Measurements from ENCODE around the gene FCHO2.
"Not testable (repeated sequence)": the region's sequence is repeated elsewhere in the genome, so short reads cannot be mapped to it uniquely, and the experiment has no call there.

FCHO2 gene

DNA sequence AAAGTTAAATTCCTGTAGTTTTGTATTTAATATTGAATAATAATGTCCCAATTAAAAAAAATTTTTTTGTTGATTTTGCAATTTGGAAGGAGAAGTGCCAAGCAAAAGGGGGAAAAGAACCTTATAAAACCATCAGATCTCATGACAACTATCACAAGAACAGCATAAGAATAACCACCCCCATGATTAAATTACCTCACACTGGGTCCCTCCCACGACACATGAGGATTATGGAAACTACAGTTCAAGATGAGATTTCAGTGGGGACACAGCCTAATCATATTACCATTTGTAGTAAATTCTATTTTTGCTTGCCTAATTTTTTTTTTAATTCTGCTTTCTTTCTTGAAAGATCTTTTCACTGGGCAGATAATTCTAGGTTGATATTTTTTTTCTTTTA, 33.4 kb upstream of the FCHO2 start:
- Histone ChIP-seq H3K4me3 (ENCODE audit: low read depth, low read length, poor library complexity, severe bottlenecking) (no peak overlapping the region), H3K27ac (ENCODE audit: low read depth, low read length, poor library complexity, severe bottlenecking) (no peak overlapping the region), H3K9ac (ENCODE audit: low read length) (no peak overlapping the region), H3K9me2 (ENCODE audit: low read depth, low read length) (no peaks in the 10 kb centered on the region), H3K27me3 (ENCODE audit: insufficient read depth, low read length) (no peaks in the 10 kb centered on the region), H3K4me1 (ENCODE audit: insufficient read depth, low read length, severe bottlenecking) (no peaks in the 10 kb centered on the region), H3K79me2 (ENCODE audit: insufficient read depth, low read length) (no peaks in the 10 kb centered on the region), H4K20me1 (ENCODE audit: insufficient read depth, low read length) (no peaks in the 10 kb centered on the region), H3K4me2 (ENCODE audit: low read length) (no peak overlapping the region), H3K36me3 (ENCODE audit: insufficient read depth, low read length) (no peaks in the 10 kb centered on the region), H3F3A (ENCODE audit: insufficient read depth, low read length) (no peaks in the 10 kb centered on the region), H2AFZ (ENCODE audit: low read length) (no peak overlapping the region), H3K9me3 (ENCODE audit: low read length) (no peaks in the 10 kb centered on the region)
- TF ChIP-seq, protein P1, sequence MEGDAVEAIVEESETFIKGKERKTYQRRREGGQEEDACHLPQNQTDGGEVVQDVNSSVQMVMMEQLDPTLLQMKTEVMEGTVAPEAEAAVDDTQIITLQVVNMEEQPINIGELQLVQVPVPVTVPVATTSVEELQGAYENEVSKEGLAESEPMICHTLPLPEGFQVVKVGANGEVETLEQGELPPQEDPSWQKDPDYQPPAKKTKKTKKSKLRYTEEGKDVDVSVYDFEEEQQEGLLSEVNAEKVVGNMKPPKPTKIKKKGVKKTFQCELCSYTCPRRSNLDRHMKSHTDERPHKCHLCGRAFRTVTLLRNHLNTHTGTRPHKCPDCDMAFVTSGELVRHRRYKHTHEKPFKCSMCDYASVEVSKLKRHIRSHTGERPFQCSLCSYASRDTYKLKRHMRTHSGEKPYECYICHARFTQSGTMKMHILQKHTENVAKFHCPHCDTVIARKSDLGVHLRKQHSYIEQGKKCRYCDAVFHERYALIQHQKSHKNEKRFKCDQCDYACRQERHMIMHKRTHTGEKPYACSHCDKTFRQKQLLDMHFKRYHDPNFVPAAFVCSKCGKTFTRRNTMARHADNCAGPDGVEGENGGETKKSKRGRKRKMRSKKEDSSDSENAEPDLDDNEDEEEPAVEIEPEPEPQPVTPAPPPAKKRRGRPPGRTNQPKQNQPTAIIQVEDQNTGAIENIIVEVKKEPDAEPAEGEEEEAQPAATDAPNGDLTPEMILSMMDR (IDR thresholded peaks at IDR 0.05; ENCODE audit: low read length), result no peak
- no peak for TF ChIP-seq EZH2 (IDR thresholded peaks at IDR 0.05; ENCODE audit: borderline replicate concordance, low read length)

DNA sequence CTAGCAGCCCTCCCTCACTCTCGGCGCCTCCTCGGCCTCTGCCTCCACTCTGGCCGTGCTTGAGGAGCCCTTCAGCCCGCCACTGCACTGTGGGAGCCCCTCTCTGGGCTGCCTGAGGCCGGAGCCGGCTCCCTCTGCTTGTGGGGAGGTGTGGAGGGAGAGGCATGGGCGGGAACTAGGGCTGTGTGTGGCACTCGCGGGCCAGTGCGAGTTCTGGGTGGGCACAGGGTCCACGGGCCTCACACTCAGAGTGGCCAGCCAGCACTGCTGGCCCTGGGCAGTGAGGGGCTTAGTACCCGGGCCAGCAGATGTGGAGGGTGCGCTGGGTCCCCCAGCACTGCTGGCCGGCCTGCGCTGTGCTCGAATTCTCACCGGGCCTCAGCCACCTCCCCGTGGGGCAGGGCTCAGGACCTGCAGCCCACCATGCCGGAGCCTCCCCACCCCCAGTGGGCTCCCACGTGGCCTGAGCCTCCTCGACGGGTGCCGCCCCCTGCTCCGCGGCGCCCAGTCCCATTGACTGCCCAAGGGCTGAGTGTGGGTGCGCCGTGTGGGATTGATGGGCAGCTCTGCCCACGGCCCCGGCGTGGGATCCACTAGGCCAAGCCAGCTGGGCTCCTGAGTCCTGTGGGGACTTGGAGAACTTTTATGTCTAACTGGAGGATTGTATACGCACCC, 30.4 kb upstream of the FCHO2 start:
- H3K9me3 ChIP-seq (ENCODE audit: low read length), result no peaks in the 10 kb centered on the region
- H3F3A ChIP-seq (ENCODE audit: insufficient read depth, low read length), result no peaks in the 10 kb centered on the region
- H3K27me3 ChIP-seq (ENCODE audit: insufficient read depth, low read length), result no peaks in the 10 kb centered on the region
- no peaks in the 10 kb centered on the region for H3K36me3 ChIP-seq (ENCODE audit: insufficient read depth, low read length)
- no peak overlapping the region for H3K27ac ChIP-seq (ENCODE audit: low read depth, low read length, poor library complexity, severe bottlenecking)
- no peaks in the 10 kb centered on the region for H3K9me2 ChIP-seq (ENCODE audit: low read depth, low read length)
- no peaks in the 10 kb centered on the region for H4K20me1 ChIP-seq (ENCODE audit: insufficient read depth, low read length)
- H3K4me3 ChIP-seq (ENCODE audit: low read depth, low read length, poor library complexity, severe bottlenecking), result no peak overlapping the region
- no peak for TF ChIP-seq EZH2 (IDR thresholded peaks at IDR 0.05; ENCODE audit: borderline replicate concordance, low read length)
- TF ChIP-seq, protein P1 (IDR thresholded peaks at IDR 0.05; ENCODE audit: low read length), result no peak
- no peak overlapping the region for H3K4me2 ChIP-seq (ENCODE audit: low read length)
- no peak overlapping the region for H2AFZ ChIP-seq (ENCODE audit: low read length)
- H3K79me2 ChIP-seq (ENCODE audit: insufficient read depth, low read length), result no peaks in the 10 kb centered on the region
- H3K9ac ChIP-seq (ENCODE audit: low read length), result no peak overlapping the region
- no peaks in the 10 kb centered on the region for H3K4me1 ChIP-seq (ENCODE audit: insufficient read depth, low read length, severe bottlenecking)

DNA sequence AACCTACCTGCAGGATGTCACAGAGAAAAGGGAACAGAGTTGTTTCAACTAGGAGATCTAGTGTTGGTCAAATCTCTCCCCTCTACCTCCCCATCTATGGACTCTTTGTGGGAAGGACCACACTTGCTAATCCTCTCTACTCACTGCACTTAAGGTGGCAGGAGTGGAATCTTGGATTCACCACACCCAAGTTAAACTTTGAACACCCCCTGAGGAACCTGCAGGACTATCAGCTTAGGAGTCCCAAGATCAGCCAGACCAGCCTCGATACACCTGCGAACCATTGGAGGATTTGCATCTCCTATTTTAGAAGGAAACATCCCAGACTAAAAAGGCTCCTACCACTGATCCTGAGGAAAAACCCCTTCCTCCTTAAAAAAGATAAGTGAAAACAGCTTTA, 23.2 kb upstream of the FCHO2 start:
- not testable (repeated sequence) for H4K20me1 ChIP-seq (ENCODE audit: insufficient read depth, low read length); H3K27me3 ChIP-seq (ENCODE audit: insufficient read depth, low read length); H2AFZ ChIP-seq (ENCODE audit: low read length); H3K4me2 ChIP-seq (ENCODE audit: low read length); H3K36me3 ChIP-seq (ENCODE audit: insufficient read depth, low read length); H3K27ac ChIP-seq (ENCODE audit: low read depth, low read length, poor library complexity, severe bottlenecking); H3K9me3 ChIP-seq (ENCODE audit: low read length); H3K4me3 ChIP-seq (ENCODE audit: low read depth, low read length, poor library complexity, severe bottlenecking); H3K9me2 ChIP-seq (ENCODE audit: low read depth, low read length); H3K9ac ChIP-seq (ENCODE audit: low read length); H3K79me2 ChIP-seq (ENCODE audit: insufficient read depth, low read length); H3K4me1 ChIP-seq (ENCODE audit: insufficient read depth, low read length, severe bottlenecking); H3F3A ChIP-seq (ENCODE audit: insufficient read depth, low read length)

DNA sequence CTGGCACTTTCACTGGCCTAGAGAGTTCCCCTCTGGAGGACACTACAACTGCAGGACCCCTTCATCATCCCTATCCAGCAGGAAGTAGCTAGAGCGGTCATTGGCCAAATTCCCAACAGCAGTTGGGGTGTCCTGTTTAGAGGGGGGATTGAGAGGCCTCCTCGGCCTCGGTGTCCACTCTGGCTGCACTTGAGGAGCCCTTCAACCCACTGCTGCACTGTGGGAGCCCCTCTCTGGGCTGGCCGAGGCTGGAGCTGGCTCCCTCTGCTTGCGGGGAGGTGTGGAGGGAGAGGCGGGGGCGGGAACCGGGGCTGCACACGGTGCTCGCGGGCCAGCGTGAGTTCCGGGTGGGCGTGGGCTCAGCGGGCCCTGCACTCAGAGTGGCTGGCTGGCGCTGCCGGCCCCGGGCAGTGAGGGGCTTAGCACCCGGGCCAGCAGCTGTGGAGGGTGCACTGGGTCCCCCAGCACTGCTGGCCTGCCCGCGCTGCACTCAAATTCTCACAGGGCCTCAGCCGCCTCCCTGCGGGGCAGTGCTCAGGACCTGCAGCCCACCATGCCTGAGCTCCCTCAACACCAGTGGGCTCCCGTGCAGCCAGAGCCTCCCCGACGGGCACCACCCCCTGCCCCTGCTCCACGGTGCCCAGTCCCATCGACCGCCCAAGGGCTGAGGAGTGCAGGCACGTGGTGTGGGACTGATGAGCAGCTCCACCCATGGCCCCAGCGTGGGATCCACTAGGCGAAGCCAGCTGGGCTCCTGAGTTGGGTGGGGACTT, 20.7 kb upstream of the FCHO2 start:
- not testable (repeated sequence) for H3F3A ChIP-seq (ENCODE audit: insufficient read depth, low read length); H3K27ac ChIP-seq (ENCODE audit: low read depth, low read length, poor library complexity, severe bottlenecking); H3K4me1 ChIP-seq (ENCODE audit: insufficient read depth, low read length, severe bottlenecking); H3K9me3 ChIP-seq (ENCODE audit: low read length); H3K79me2 ChIP-seq (ENCODE audit: insufficient read depth, low read length); H3K9ac ChIP-seq (ENCODE audit: low read length); H4K20me1 ChIP-seq (ENCODE audit: insufficient read depth, low read length); H3K27me3 ChIP-seq (ENCODE audit: insufficient read depth, low read length); H3K36me3 ChIP-seq (ENCODE audit: insufficient read depth, low read length); H3K4me2 ChIP-seq (ENCODE audit: low read length); H3K9me2 ChIP-seq (ENCODE audit: low read depth, low read length); H3K4me3 ChIP-seq (ENCODE audit: low read depth, low read length, poor library complexity, severe bottlenecking); H2AFZ ChIP-seq (ENCODE audit: low read length)
